Measurements from ENCODE around the gene RTN4RL1.

The RTN4RL1 gene

GRCh38 chr17:1996800-1997288 lies 28.3 kb downstream of the RTN4RL1 start:
- no peak overlapping the region for H3K4me3 ChIP-seq (ENCODE audit: low read depth, low read length)
- no peak for DNase-seq (ENCODE audit: low read depth)
- TF ChIP-seq CTCF (IDR thresholded peaks at IDR 0.05; ENCODE audit: low read depth, low read length) = no peak
- no peak for TF ChIP-seq POLR2A (IDR thresholded peaks at IDR 0.05; ENCODE audit: extremely low read depth, insufficient read length)

- no peak for TF ChIP-seq MAX (IDR thresholded peaks at IDR 0.05; ENCODE audit: low read depth, low read length)
- no peak for TF ChIP-seq MYC (IDR thresholded peaks at IDR 0.05; ENCODE audit: low read depth, low read length)
- no peak for TF ChIP-seq CTCF (IDR thresholded peaks at IDR 0.05; ENCODE audit: low read depth, low read length)
- no peak for TF ChIP-seq POLR2A (IDR thresholded peaks at IDR 0.05; ENCODE audit: extremely low read depth, insufficient read length)
- no peak overlapping the region for H3K4me3 ChIP-seq (ENCODE audit: low read depth, low read length)
- DNase-seq (ENCODE audit: low read depth) = no peak
Measured at GRCh38 chr17:1995907-1996799, 29.0 kb downstream of the RTN4RL1 start.

GRCh38 chr17:1995321-1995892 lies 29.7 kb downstream of the RTN4RL1 start:
- DNase-seq (ENCODE audit: low read depth) = no peak
- TF ChIP-seq CTCF (IDR thresholded peaks at IDR 0.05; ENCODE audit: low read depth, low read length) (no peak), POLR2A (IDR thresholded peaks at IDR 0.05; ENCODE audit: extremely low read depth, insufficient read length) (no peak), MAX (IDR thresholded peaks at IDR 0.05; ENCODE audit: low read depth, low read length) (no peak), MYC (IDR thresholded peaks at IDR 0.05; ENCODE audit: low read depth, low read length) (no peak)
- H3K4me3 ChIP-seq (ENCODE audit: low read depth, low read length) = no peak overlapping the region

- H3K4me3 ChIP-seq (ENCODE audit: low read depth, low read length) = no peak overlapping the region
- no peak for DNase-seq (ENCODE audit: low read depth)
- TF ChIP-seq MAX (IDR thresholded peaks at IDR 0.05; ENCODE audit: low read depth, low read length) (no peak), MYC (IDR thresholded peaks at IDR 0.05; ENCODE audit: low read depth, low read length) (no peak), CTCF (IDR thresholded peaks at IDR 0.05; ENCODE audit: low read depth, low read length) (no peak), POLR2A (IDR thresholded peaks at IDR 0.05; ENCODE audit: extremely low read depth, insufficient read length) (no peak)
Measured at GRCh38 chr17:1994707-1995106, 30.4 kb downstream of the RTN4RL1 start.

- no peak for TF ChIP-seq MAX (IDR thresholded peaks at IDR 0.05; ENCODE audit: low read depth, low read length)
- TF ChIP-seq MYC (IDR thresholded peaks at IDR 0.05; ENCODE audit: low read depth, low read length) = no peak
- DNase-seq (ENCODE audit: low read depth) = no peak
- no peak overlapping the region for H3K4me3 ChIP-seq (ENCODE audit: low read depth, low read length)
Measured at GRCh38 chr17:1992541-1992940, 32.6 kb downstream of the RTN4RL1 start.

- TF ChIP-seq POLR2A (IDR thresholded peaks at IDR 0.05; ENCODE audit: extremely low read depth, insufficient read length) = no peak
- TF ChIP-seq MAX (IDR thresholded peaks at IDR 0.05; ENCODE audit: low read depth, low read length) = no peak
- no peak for TF ChIP-seq CTCF (IDR thresholded peaks at IDR 0.05; ENCODE audit: low read depth, low read length)
- no peak for TF ChIP-seq MYC (IDR thresholded peaks at IDR 0.05; ENCODE audit: low read depth, low read length)
- DNase-seq (ENCODE audit: low read depth) = no peak
- no peak overlapping the region for H3K4me3 ChIP-seq (ENCODE audit: low read depth, low read length)
Measured at GRCh38 chr17:1989135-1989534, 36.0 kb downstream of the RTN4RL1 start.
